Peyer's patch (tissue), 4 donors: ENCODE data around the gene EIF1. TPM values are rescaled to one million over a fixed set of nuclear protein-coding genes. Genes with fewer than 3 reads are reported as not detected.
"Not testable (repeated sequence)": the region's sequence is repeated elsewhere in the genome, so short reads cannot be mapped to it uniquely, and the experiment has no call there.

Experiments
- DNase-seq, 3 donors: peaks; one replicate each; pipeline ENCODE4 v3.0.0-alpha.2; 2017 to 2019
- H3K27ac ChIP-seq, 4 donors: fragments of 200-600 bp; sonication (generic); one replicate each; pipeline ENCODE4 v1.5.1; 2016 to 2019
- H3K27me3 ChIP-seq, 2 donors: fragments of 200-600 bp; sonication (generic); one replicate each; pipeline ENCODE4 v1.5.1; 2019
- H3K36me3 ChIP-seq, 3 donors: fragments of 200-600 bp; sonication (generic); one replicate each; pipeline ENCODE4 v1.5.1; 2016 to 2019
- H3K4me1 ChIP-seq, 4 donors: fragments of 200-600 bp; sonication (generic); one replicate each; pipeline ENCODE4 v1.5.1; 2016 to 2019
- H3K4me3 ChIP-seq, 4 donors: fragments of 200-600 bp; sonication (generic); 1 replicate in 3 of 4; 2 replicates in 1 of 4; pipeline ENCODE4 v1.5.1; 2016 to 2019; ENCODE audit warnings: mild to moderate bottlenecking in 1 of 4
- H3K9me3 ChIP-seq, 4 donors: fragments of 200-600 bp; sonication (generic); one replicate each; pipeline ENCODE4 v1.5.1; 2016 to 2019; ENCODE audit warnings: mild to moderate bottlenecking in 1 of 4
- CTCF ChIP-seq, 6 experiments: fragments of 450-650 bp in 4 of 6; fragments of 200-600 bp in 2 of 6; sonication (generic) in 1 of 6; IDR thresholded peaks; one replicate each; pipeline ENCODE4 v1.5.1; 2017 to 2019; ENCODE audit warnings: antibody characterized with exemption in 6 of 6, mild to moderate bottlenecking in 3 of 6, moderate library complexity in 1 of 6
- POLR2A ChIP-seq, 2 donors: fragments of 450-650 bp; IDR thresholded peaks; one replicate each; pipeline ENCODE4 v1.5.1; 2017; ENCODE audit warnings: antibody characterized with exemption in 2 of 2, mild to moderate bottlenecking in 2 of 2, moderate library complexity in 2 of 2
- total RNA-seq, 4 donors: library from RNA; depleted of rRNA; stranded (reverse); fragments of >200 nt; gene quantifications; one replicate each; pipeline ENCODE4 v1.1.0, GENCODE V29; 2016

Gene EIF1
- total RNA-seq, 4 donors from 2014 or later = 123 to 226 (median 188) TPM

GRCh38 chr17:41684035-41684434 lies 4.7 kb upstream of the EIF1 start:
- Histone ChIP-seq H3K27ac (no peak overlapping the region), H3K36me3 (no peaks in the 10 kb centered on the region), H3K9me3 (no peaks in the 10 kb centered on the region), H3K4me1 (peaks cover 0 to 4% (median 0%) of the 10 kb centered on the region in 4 donors), H3K4me3 (no peak overlapping the region), H3K27me3 (no peaks in the 10 kb centered on the region)
- DNase-seq = peak in 1 of 3 donors; percentile 21
- TF ChIP-seq POLR2A (IDR thresholded peaks at IDR 0.05) = no peak
- no peak for TF ChIP-seq CTCF (IDR thresholded peaks at IDR 0.05)

- peaks cover 0 to 14% (median 8%) of the 10 kb centered on the region in 3 donors for H3K36me3 ChIP-seq
- not testable (repeated sequence) for DNase-seq, H3K27me3 ChIP-seq, H3K4me3 ChIP-seq, H3K27ac ChIP-seq, H3K9me3 ChIP-seq
- H3K4me1 ChIP-seq = peaks cover 0 to 14% (median 8%) of the 10 kb centered on the region in 4 donors
Observed at GRCh38 chr17:41685753-41686152, 2.9 kb upstream of the EIF1 start.

GRCh38 chr17:41686281-41686680 lies 2.4 kb upstream of the EIF1 start:
- H3K4me1 ChIP-seq = peaks cover 0 to 19% (median 8%) of the 10 kb centered on the region in 4 donors
- DNase-seq = no peak
- no peaks in the 10 kb centered on the region for H3K27me3 ChIP-seq
- peaks cover 0 to 20% (median 13%) of the 10 kb centered on the region in 3 donors for H3K36me3 ChIP-seq
- H3K27ac ChIP-seq = no peak overlapping the region
- TF ChIP-seq POLR2A (IDR thresholded peaks at IDR 0.05) = no peak
- TF ChIP-seq CTCF (IDR thresholded peaks at IDR 0.05) = no peak
- H3K9me3 ChIP-seq = no peaks in the 10 kb centered on the region
- H3K4me3 ChIP-seq = no peak overlapping the region

GRCh38 chr17:41687828-41688640 lies 651 bp upstream of the EIF1 start:
- H3K9me3 ChIP-seq = no peaks in the 10 kb centered on the region
- no peaks in the 10 kb centered on the region for H3K27me3 ChIP-seq
- peaks cover 0 to 19% (median 8%) of the 10 kb centered on the region in 4 donors for H3K4me1 ChIP-seq
- peak overlapping the region; percentile 100 for H3K27ac ChIP-seq
- peak in 3 of 6 experiments; percentile 5 to 41 (median 37) for TF ChIP-seq CTCF (IDR thresholded peaks at IDR 0.05)
- TF ChIP-seq POLR2A (IDR thresholded peaks at IDR 0.05) = no peak
- peak; percentile 51 to 88 (median 82) for DNase-seq
- H3K36me3 ChIP-seq = peaks cover 0 to 37% (median 20%) of the 10 kb centered on the region in 3 donors
- peak overlapping the region; percentile 75 to 97 (median 90) for H3K4me3 ChIP-seq

GRCh38 chr17:41689497-41690299 lies 1.0 kb downstream of the EIF1 start:
- DNase-seq = peak in 2 of 3 donors; percentile 37 to 57

More at GRCh38 chr17:41689497-41690299, 1.0 kb downstream of the EIF1 start:
- no peaks in the 10 kb centered on the region for H3K27me3 ChIP-seq
- TF ChIP-seq POLR2A (IDR thresholded peaks at IDR 0.05) (no peak), CTCF (IDR thresholded peaks at IDR 0.05) (peak; percentile 44 to 83 (median 70))
- peaks cover 0 to 54% (median 20%) of the 10 kb centered on the region in 3 donors for H3K36me3 ChIP-seq
- peak overlapping the region; percentile 100 for H3K27ac ChIP-seq
- no peaks in the 10 kb centered on the region for H3K9me3 ChIP-seq
- peak overlapping the region; percentile 75 to 97 (median 90) for H3K4me3 ChIP-seq
- peaks cover 0 to 19% (median 8%) of the 10 kb centered on the region in 4 donors for H3K4me1 ChIP-seq
